Glutamatergic neuron (in vitro differentiated cells): Measurements from ENCODE around the gene DNM3. TPM values are rescaled to one million over a fixed set of nuclear protein-coding genes. Genes with fewer than 3 reads are reported as not detected.
A peak's percentile ranks its signal among the peaks of the same experiment; 100 is the strongest.

ENCODE experiments used
- DNase-seq: peaks from one replicate; pipeline ENCODE4 v3.0.0; 2022
- H3K27ac Mint-ChIP-seq: one replicate; pipeline ENCODE4 v1.8.0; 2020; ENCODE audit warnings: mild to moderate bottlenecking, mixed read lengths, inconsistent platforms; ENCODE audit not compliant: unreplicated experiment
- H3K27me3 Mint-ChIP-seq: one replicate; pipeline ENCODE4 v1.8.0; 2020; ENCODE audit warnings: mild to moderate bottlenecking, moderate library complexity, mixed read lengths, inconsistent platforms; ENCODE audit not compliant: unreplicated experiment
- H3K36me3 Mint-ChIP-seq: one replicate; pipeline ENCODE4 v1.8.0; 2020; ENCODE audit warnings: mild to moderate bottlenecking, mixed read lengths, inconsistent platforms; ENCODE audit not compliant: unreplicated experiment
- H3K4me1 Mint-ChIP-seq: one replicate; pipeline ENCODE4 v1.8.0; 2020; ENCODE audit warnings: mild to moderate bottlenecking, low read depth, mixed read lengths, inconsistent platforms; ENCODE audit not compliant: unreplicated experiment
- H3K4me3 Mint-ChIP-seq: one replicate; pipeline ENCODE4 v1.8.0; 2020; ENCODE audit warnings: mild to moderate bottlenecking, mixed read lengths, inconsistent platforms; ENCODE audit not compliant: unreplicated experiment
- H3K9me3 Mint-ChIP-seq: one replicate; pipeline ENCODE4 v1.8.0; 2020; ENCODE audit warnings: mild to moderate bottlenecking, moderate library complexity, mixed read lengths, inconsistent platforms; ENCODE audit not compliant: unreplicated experiment
- total RNA-seq: library from RNA; stranded (reverse); fragmentation: NEBNext Ultra II Directional; extraction: Animal tissue kit (Norgen Biotek cat#: 25700); gene quantifications from one replicate; pipeline ENCODE4 v1.2.1, GENCODE V29; 2021; ENCODE audit not compliant: unreplicated experiment
- TF ChIP-seq, protein P1 (sequence below): fragments of 200-600 bp; sonication (generic); IDR thresholded peaks from one replicate; pipeline ENCODE4 v1.5.0; 2021; ENCODE audit not compliant: partially characterized antibody, unreplicated experiment

Gene DNM3
- total RNA-seq, 1 donor from 2014 or later = 11.4 TPM

DNA sequence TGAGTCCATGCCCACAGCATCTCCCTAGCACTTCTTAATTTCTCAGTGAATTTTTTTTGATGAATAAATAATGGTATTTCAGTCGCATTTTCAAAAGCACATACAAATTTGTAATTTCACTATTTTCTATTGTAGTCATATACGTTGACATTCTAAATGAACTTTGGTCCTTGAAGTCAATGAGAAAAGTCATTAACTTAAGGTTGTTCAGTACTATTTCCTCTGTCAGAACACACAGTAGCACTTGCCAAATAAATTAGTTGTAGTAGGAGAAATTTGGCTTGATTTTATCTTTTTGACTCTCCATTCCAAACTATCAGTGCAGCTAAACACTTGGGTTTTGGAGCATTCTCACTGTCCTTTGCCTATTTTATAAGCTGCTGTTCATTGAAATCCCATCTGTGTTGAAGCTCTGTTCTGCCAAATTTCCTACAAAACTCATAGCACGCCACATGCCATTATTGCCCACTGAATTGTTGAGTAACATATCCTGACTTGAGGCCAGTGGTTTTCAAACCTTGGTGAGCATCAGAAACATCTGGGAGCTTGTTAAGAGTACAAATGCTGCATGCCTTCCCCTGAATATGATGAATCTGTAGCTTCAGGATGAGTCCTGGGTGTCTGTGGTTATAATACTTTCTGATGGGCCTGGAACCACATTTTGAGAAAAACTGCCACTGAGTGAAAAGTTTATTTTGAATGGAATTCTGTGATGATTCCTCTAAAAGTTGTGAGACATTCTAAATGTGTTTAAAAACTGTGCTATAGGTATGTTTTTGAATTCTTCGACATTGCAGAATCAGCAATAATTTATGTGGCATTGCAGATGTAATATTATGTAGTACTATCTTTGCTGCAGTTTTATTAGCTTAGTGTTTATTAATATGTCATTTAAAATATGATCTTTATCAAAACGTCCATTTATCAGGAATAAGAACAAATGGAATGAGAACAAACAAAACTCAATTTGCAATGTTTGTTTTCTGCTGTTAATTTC is 78.9 kb downstream of the DNM3 start:
- H3K27ac Mint-ChIP-seq = no peak overlapping the region
- H3K9me3 Mint-ChIP-seq = no peaks in the 10 kb centered on the region
- no peaks in the 10 kb centered on the region for H3K36me3 Mint-ChIP-seq
- H3K4me1 Mint-ChIP-seq = no peaks in the 10 kb centered on the region
- H3K27me3 Mint-ChIP-seq = no peaks in the 10 kb centered on the region
- TF ChIP-seq, protein P1, sequence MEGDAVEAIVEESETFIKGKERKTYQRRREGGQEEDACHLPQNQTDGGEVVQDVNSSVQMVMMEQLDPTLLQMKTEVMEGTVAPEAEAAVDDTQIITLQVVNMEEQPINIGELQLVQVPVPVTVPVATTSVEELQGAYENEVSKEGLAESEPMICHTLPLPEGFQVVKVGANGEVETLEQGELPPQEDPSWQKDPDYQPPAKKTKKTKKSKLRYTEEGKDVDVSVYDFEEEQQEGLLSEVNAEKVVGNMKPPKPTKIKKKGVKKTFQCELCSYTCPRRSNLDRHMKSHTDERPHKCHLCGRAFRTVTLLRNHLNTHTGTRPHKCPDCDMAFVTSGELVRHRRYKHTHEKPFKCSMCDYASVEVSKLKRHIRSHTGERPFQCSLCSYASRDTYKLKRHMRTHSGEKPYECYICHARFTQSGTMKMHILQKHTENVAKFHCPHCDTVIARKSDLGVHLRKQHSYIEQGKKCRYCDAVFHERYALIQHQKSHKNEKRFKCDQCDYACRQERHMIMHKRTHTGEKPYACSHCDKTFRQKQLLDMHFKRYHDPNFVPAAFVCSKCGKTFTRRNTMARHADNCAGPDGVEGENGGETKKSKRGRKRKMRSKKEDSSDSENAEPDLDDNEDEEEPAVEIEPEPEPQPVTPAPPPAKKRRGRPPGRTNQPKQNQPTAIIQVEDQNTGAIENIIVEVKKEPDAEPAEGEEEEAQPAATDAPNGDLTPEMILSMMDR = no peak
- no peak overlapping the region for H3K4me3 Mint-ChIP-seq
- DNase-seq = no peak

DNA sequence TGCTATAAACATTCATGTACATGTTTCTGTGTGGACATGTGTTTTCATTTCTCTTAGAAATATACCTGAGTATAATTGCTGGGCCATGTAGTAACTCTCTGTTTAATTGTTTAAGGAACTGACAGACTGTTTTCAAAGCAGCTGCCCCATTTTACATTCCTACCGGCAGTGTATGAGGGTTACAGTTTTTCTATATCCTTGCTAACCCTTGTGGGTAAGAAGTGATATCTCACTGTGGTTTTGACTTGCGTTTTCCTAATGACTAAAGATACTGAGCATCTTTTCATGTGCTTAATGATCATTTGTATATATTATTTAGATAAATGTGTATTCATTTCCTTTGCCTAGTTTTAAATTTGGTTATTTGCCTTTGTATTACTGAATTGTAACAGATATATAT is 81.7 kb downstream of the DNM3 start:
- no peaks in the 10 kb centered on the region for H3K27me3 Mint-ChIP-seq
- H3K4me1 Mint-ChIP-seq = no peaks in the 10 kb centered on the region
- H3K27ac Mint-ChIP-seq = no peak overlapping the region
- no peak for DNase-seq
- H3K9me3 Mint-ChIP-seq = no peaks in the 10 kb centered on the region
- H3K36me3 Mint-ChIP-seq = no peaks in the 10 kb centered on the region
- TF ChIP-seq, protein P1 = no peak
- H3K4me3 Mint-ChIP-seq = no peak overlapping the region

DNA sequence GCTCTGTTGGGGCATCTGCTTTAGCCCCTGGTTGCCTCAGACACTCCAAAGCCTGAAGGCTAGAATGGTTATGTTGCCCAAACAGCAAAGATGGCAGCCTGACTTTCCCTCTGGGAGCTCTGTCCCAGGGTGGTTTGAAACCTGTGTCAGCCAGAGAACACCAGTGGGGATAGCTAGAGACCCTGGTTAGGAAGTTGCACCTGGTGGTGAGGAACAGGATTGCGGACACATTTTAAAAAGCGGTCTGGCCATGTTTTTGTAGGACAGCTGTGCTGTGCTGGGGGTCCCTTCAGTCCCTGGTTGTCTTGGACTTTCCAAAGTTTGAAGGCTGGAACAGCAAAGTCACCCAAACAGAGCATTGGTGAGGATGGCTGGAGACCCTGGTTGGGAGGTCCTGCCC is 87.8 kb downstream of the DNM3 start:
- H3K27ac Mint-ChIP-seq = no peak overlapping the region
- no peaks in the 10 kb centered on the region for H3K36me3 Mint-ChIP-seq
- TF ChIP-seq, protein P1 = peak; percentile 66
- peaks cover 4% of the 10 kb centered on the region for H3K9me3 Mint-ChIP-seq
- no peaks in the 10 kb centered on the region for H3K27me3 Mint-ChIP-seq
- no peak for DNase-seq
- H3K4me1 Mint-ChIP-seq = no peaks in the 10 kb centered on the region
- H3K4me3 Mint-ChIP-seq = no peak overlapping the region

DNA sequence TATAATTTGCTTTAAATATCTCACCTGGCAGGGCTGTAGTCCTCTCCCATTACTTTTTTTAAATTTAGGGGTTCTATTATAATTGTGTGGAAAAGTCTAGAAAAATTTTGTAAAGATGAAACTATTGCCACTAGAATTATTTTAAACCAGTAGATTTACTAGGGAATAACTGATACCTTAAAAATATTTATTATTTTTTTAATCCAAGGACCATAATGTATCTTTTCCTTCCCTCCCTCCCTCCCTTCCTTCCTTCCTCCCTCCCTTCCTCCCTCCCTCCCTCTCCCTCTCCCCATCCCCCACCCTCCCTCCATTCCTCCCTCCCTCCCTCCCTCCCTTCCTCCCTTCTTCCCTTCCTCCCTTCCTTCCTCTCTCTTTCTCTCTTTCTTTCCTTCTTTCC is 90.5 kb downstream of the DNM3 start:
- Mint-ChIP-seq H3K27me3 (no peaks in the 10 kb centered on the region), H3K9me3 (peaks cover 4% of the 10 kb centered on the region), H3K4me1 (no peaks in the 10 kb centered on the region), H3K36me3 (no peaks in the 10 kb centered on the region), H3K27ac (no peak overlapping the region), H3K4me3 (no peak overlapping the region)
- TF ChIP-seq, protein P1 = no peak
- no peak for DNase-seq

DNA sequence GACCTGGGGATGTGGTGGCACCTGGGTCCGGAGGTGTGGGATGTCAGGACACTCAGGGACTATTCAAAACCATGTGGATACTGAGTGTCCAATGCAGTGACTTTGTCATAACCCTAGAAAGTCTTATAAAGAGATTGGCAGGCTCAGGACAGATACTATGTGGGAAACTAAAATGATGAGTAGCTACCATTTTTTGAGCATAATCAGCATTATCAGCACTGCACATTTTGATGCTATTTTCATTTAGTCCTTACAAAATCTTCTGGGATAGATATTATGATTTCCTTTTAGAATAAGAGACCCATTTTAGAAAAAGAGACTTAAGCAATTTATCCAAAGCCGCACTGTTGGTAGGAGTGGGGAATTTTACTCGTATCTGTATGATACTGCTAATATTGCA is 93.4 kb downstream of the DNM3 start:
- H3K27ac Mint-ChIP-seq = no peak overlapping the region
- no peaks in the 10 kb centered on the region for H3K27me3 Mint-ChIP-seq
- no peaks in the 10 kb centered on the region for H3K36me3 Mint-ChIP-seq
- TF ChIP-seq, protein P1 = no peak
- no peak for DNase-seq
- H3K4me1 Mint-ChIP-seq = peaks cover under 1% of the 10 kb centered on the region
- peaks cover 4% of the 10 kb centered on the region for H3K9me3 Mint-ChIP-seq
- H3K4me3 Mint-ChIP-seq = no peak overlapping the region
